SK-N-SH treated with all-trans-retinoic acid at 6 μM for 48 hours (cell line): ENCODE results near the gene CBX7.

Experiments used
- ISL1 ChIP-seq: fragments of 250-450 bp; sonication (Bioruptor Pico); IDR thresholded peaks from 2 replicates; pipeline ENCODE4 v2.1.2; 2022; ENCODE audit warnings: mild to moderate bottlenecking, moderate library complexity
- PATZ1 ChIP-seq: fragments of 250-450 bp; sonication (Bioruptor Pico); IDR thresholded peaks from 2 replicates; pipeline ENCODE4 v1.8.0; 2020; ENCODE audit warnings: mild to moderate bottlenecking, moderate library complexity, borderline replicate concordance
- ZFP30 ChIP-seq: fragments of 450-650 bp; formaldehyde crosslinking; IDR thresholded peaks from 2 replicates; pipeline ENCODE4 v1.5.0; 2022; ENCODE audit warnings: mild to moderate bottlenecking, moderate library complexity

- TF ChIP-seq PATZ1 (CRISPR knock-in tag), result no peak
- no peak for TF ChIP-seq ZFP30 (CRISPR knock-in tag)
- TF ChIP-seq ISL1 (CRISPR knock-in tag), result no peak
Measured at GRCh38 chr22:39170825-39171622, 18.5 kb upstream of the CBX7 start.
